IPS-18c (cell line): ENCODE data around the gene FSTL4.
A peak's percentile ranks its signal among the peaks of the same experiment; 100 is the strongest.

ENCODE experiments used
- H3K4me3 ChIP-seq: 2 replicates; pipeline ENCODE4 v1.7.0; 2013; ENCODE audit warnings: low read depth, mild to moderate bottlenecking, low read length, moderate library complexity; ENCODE audit not compliant: insufficient read depth
- H3K9me3 ChIP-seq: one replicate; pipeline ENCODE4 v1.6.1; 2013; ENCODE audit warnings: mild to moderate bottlenecking, low read length, moderate library complexity; ENCODE audit not compliant: control insufficient read depth, insufficient read depth

FSTL4 gene

GRCh38 chr5:133292300-133292699, 320.0 kb downstream of the FSTL4 start:
- Histone ChIP-seq H3K9me3 (no peaks in the 10 kb centered on the region), H3K4me3 (no peak overlapping the region)

- Histone ChIP-seq H3K9me3 (no peaks in the 10 kb centered on the region), H3K4me3 (no peak overlapping the region)
Observed at GRCh38 chr5:133291524-133291923, 320.8 kb downstream of the FSTL4 start.

- Histone ChIP-seq H3K4me3 (no peak overlapping the region), H3K9me3 (no peaks in the 10 kb centered on the region)
Observed at GRCh38 chr5:133290669-133291240, 321.6 kb downstream of the FSTL4 start.

GRCh38 chr5:133289686-133290367, 322.5 kb downstream of the FSTL4 start:
- H3K9me3 ChIP-seq, result no peaks in the 10 kb centered on the region
- H3K4me3 ChIP-seq, result no peak overlapping the region

- Histone ChIP-seq H3K9me3 (no peaks in the 10 kb centered on the region), H3K4me3 (no peak overlapping the region)
Observed at GRCh38 chr5:133287500-133287899, 324.8 kb downstream of the FSTL4 start.

GRCh38 chr5:133286483-133286882, 325.9 kb downstream of the FSTL4 start:
- no peaks in the 10 kb centered on the region for H3K9me3 ChIP-seq
- H3K4me3 ChIP-seq, result no peak overlapping the region

GRCh38 chr5:133285583-133286021, 326.7 kb downstream of the FSTL4 start:
- Histone ChIP-seq H3K4me3 (no peak overlapping the region), H3K9me3 (no peaks in the 10 kb centered on the region)

- Histone ChIP-seq H3K9me3 (peaks cover 1% of the 10 kb centered on the region), H3K4me3 (no peak overlapping the region)
Observed at GRCh38 chr5:133284306-133284705, 328.0 kb downstream of the FSTL4 start.

- peaks cover 5% of the 10 kb centered on the region for H3K9me3 ChIP-seq
- H3K4me3 ChIP-seq, result no peak overlapping the region
Observed at GRCh38 chr5:133278317-133278716, 334.0 kb downstream of the FSTL4 start.

- H3K9me3 ChIP-seq, result peaks cover 5% of the 10 kb centered on the region
- H3K4me3 ChIP-seq, result no peak overlapping the region
Observed at GRCh38 chr5:133277744-133278143, 334.6 kb downstream of the FSTL4 start.

GRCh38 chr5:133276171-133276570, 336.2 kb downstream of the FSTL4 start:
- peaks cover 5% of the 10 kb centered on the region for H3K9me3 ChIP-seq
- H3K4me3 ChIP-seq, result no peak overlapping the region

- Histone ChIP-seq H3K4me3 (no peak overlapping the region), H3K9me3 (peaks cover 5% of the 10 kb centered on the region)
Observed at GRCh38 chr5:133275631-133276030, 336.7 kb downstream of the FSTL4 start.

- Histone ChIP-seq H3K9me3 (peaks cover 5% of the 10 kb centered on the region), H3K4me3 (no peak overlapping the region)
Observed at GRCh38 chr5:133274597-133274935, 337.8 kb downstream of the FSTL4 start.

- H3K4me3 ChIP-seq, result peak overlapping the region; percentile 15; the same call in 1 of the 2 replicates
Observed at GRCh38 chr5:133273661-133274596, 338.4 kb downstream of the FSTL4 start.

GRCh38 chr5:133272345-133272744, 340.0 kb downstream of the FSTL4 start:
- H3K4me3 ChIP-seq, result no peak overlapping the region

More at GRCh38 chr5:133273661-133274596, 338.4 kb downstream of the FSTL4 start:
- peaks cover 2% of the 10 kb centered on the region for H3K9me3 ChIP-seq

GRCh38 chr5:133271606-133272005, 340.7 kb downstream of the FSTL4 start:
- H3K9me3 ChIP-seq, result no peaks in the 10 kb centered on the region
- no peak overlapping the region for H3K4me3 ChIP-seq

More at GRCh38 chr5:133272345-133272744, 340.0 kb downstream of the FSTL4 start:
- H3K9me3 ChIP-seq, result no peaks in the 10 kb centered on the region

- Histone ChIP-seq H3K9me3 (no peaks in the 10 kb centered on the region), H3K4me3 (no peak overlapping the region)
Observed at GRCh38 chr5:133269691-133270090, 342.6 kb downstream of the FSTL4 start.

- Histone ChIP-seq H3K9me3 (no peaks in the 10 kb centered on the region), H3K4me3 (no peak overlapping the region)
Observed at GRCh38 chr5:133267601-133268000, 344.7 kb downstream of the FSTL4 start.
